ENCODE results near the gene SLIT3. TPM values are rescaled to one million over a fixed set of nuclear protein-coding genes. Genes with fewer than 3 reads are reported as not detected.

The SLIT3 gene
- total RNA-seq, 1 donor from 2014 or later: 3.1 TPM

GRCh38 chr5:168875832-168876231, 425.1 kb downstream of the SLIT3 start:
- no peak overlapping the region for H3K4me3 ChIP-seq (ENCODE audit: low read depth, low read length)
- DNase-seq (ENCODE audit: low read depth): no peak
- no peak for TF ChIP-seq CTCF (conservative IDR thresholded peaks at IDR 0.05; ENCODE audit: low read depth, low read length)

- TF ChIP-seq CTCF (conservative IDR thresholded peaks at IDR 0.05; ENCODE audit: low read depth, low read length): peak; percentile 58
- H3K4me3 ChIP-seq (ENCODE audit: low read depth, low read length): no peak overlapping the region
- DNase-seq (ENCODE audit: low read depth): peak; percentile 3
Measured at GRCh38 chr5:168874713-168875380, 426.1 kb downstream of the SLIT3 start.

- DNase-seq (ENCODE audit: low read depth): no peak
- TF ChIP-seq CTCF (conservative IDR thresholded peaks at IDR 0.05; ENCODE audit: low read depth, low read length): no peak
- no peak overlapping the region for H3K4me3 ChIP-seq (ENCODE audit: low read depth, low read length)
Measured at GRCh38 chr5:168872246-168872645, 428.7 kb downstream of the SLIT3 start.

- no peak overlapping the region for H3K4me3 ChIP-seq (ENCODE audit: low read depth, low read length)
- no peak for TF ChIP-seq CTCF (conservative IDR thresholded peaks at IDR 0.05; ENCODE audit: low read depth, low read length)
- DNase-seq (ENCODE audit: low read depth): no peak
Measured at GRCh38 chr5:168870910-168871309, 430.0 kb downstream of the SLIT3 start.

- no peak for DNase-seq (ENCODE audit: low read depth)
- no peak for TF ChIP-seq CTCF (conservative IDR thresholded peaks at IDR 0.05; ENCODE audit: low read depth, low read length)
- H3K4me3 ChIP-seq (ENCODE audit: low read depth, low read length): no peak overlapping the region
Measured at GRCh38 chr5:168869615-168870227, 431.2 kb downstream of the SLIT3 start.

- TF ChIP-seq CTCF (conservative IDR thresholded peaks at IDR 0.05; ENCODE audit: low read depth, low read length): no peak
- peak; percentile 64 for DNase-seq (ENCODE audit: low read depth)
- H3K4me3 ChIP-seq (ENCODE audit: low read depth, low read length): no peak overlapping the region
Measured at GRCh38 chr5:168867241-168867640, 433.7 kb downstream of the SLIT3 start.

GRCh38 chr5:168865968-168866367, 435.0 kb downstream of the SLIT3 start:
- no peak for DNase-seq (ENCODE audit: low read depth)
- TF ChIP-seq CTCF (conservative IDR thresholded peaks at IDR 0.05; ENCODE audit: low read depth, low read length): no peak
- H3K4me3 ChIP-seq (ENCODE audit: low read depth, low read length): no peak overlapping the region
